OCI-LY7 (cell line): ENCODE data around the gene CTH.

ENCODE experiments used
- CTCF ChIP-seq: fragments of 200-600 bp; sonication (generic); conservative IDR thresholded peaks from 2 replicates; pipeline ENCODE4 v1.5.1; 2014; ENCODE audit warnings: mild to moderate bottlenecking, antibody characterized with exemption, low read length, moderate library complexity, mixed read lengths
- EZH2phosphoT487 ChIP-seq: fragments of 200-600 bp; sonication (generic); IDR thresholded peaks from 2 replicates; pipeline ENCODE4 v1.6.1; 2018; ENCODE audit warnings: low read depth, borderline replicate concordance, mild to moderate bottlenecking, mixed run types, antibody characterized with exemption, low read length, moderate library complexity, mixed read lengths

GRCh38 chr1:70411360-70411844 is 334 bp downstream of the CTH start:
- TF ChIP-seq EZH2phosphoT487 (no peak), CTCF (no peak)
